Panc1 (cell line): ENCODE measurements around the gene PITX1. TPM values are rescaled to one million over a fixed set of nuclear protein-coding genes. Genes with fewer than 3 reads are reported as not detected.

Experiments used
- ATAC-seq: fragments of 200-7000 bp; cut with Tn5 transposase; 2 replicates; pipeline ENCODE4 v1.9.1; 2020; ENCODE audit warnings: mild to moderate bottlenecking, moderate library complexity
- BruUV-seq: library from RNA; stranded (reverse); fragments of 400-500 nt; replicated peaks from 2 replicates; lab custom pipeline; 2021; lab: Mats Ljungman, UMichigan
- CTCF ChIA-PET: fragments of 300-600 bp; sonication (Branson Sonifier 250); formaldehyde crosslinking; loops from one replicate; lab custom pipeline; 2022; ENCODE audit warnings: antibody characterized with exemption; lab: Charles Lee
- POLR2A ChIA-PET: fragments of 300-600 bp; sonication (Branson Sonifier 250); formaldehyde crosslinking; loops from one replicate; lab custom pipeline; 2022; ENCODE audit warnings: antibody characterized with exemption; lab: Charles Lee
- DNase-seq: peaks from one replicate; pipeline ENCODE4 v3.0.0-alpha.2; 2010; ENCODE audit warnings: low read depth, low spot score
- H3K27ac ChIP-seq: 2 replicates; pipeline ENCODE4 v1.5.1; 2011; ENCODE audit warnings: mild to moderate bottlenecking, low read length, inconsistent platforms
- H3K27me3 ChIP-seq: fragments of 200-500 bp; sonication (Bioruptor generic); 2 replicates; pipeline ENCODE4 v1.6.0; 2014; ENCODE audit warnings: low read length, inconsistent platforms; ENCODE audit not compliant: control insufficient read depth, insufficient read depth
- H3K36me3 ChIP-seq: fragments of 200-500 bp; sonication (Bioruptor generic); 2 replicates; pipeline ENCODE4 v1.5.1; 2014; ENCODE audit warnings: inconsistent platforms, mild to moderate bottlenecking, low read length, moderate library complexity; ENCODE audit not compliant: control insufficient read depth, insufficient read depth
- H3K4me1 ChIP-seq: 2 replicates; pipeline ENCODE4 v1.5.1; 2011; ENCODE audit warnings: inconsistent platforms, mild to moderate bottlenecking, low read length, moderate library complexity; ENCODE audit not compliant: control insufficient read depth, insufficient read depth
- H3K4me3 ChIP-seq, 2 experiments: 2 replicates each; pipeline ENCODE4 v1.5.1; 2011 to 2012; ENCODE audit warnings: low read depth in 2 of 2, low read length in 2 of 2, mild to moderate bottlenecking in 2 of 2, inconsistent platforms in 1 of 2, moderate library complexity in 1 of 2
- H3K9me3 ChIP-seq: fragments of 200-500 bp; sonication (Bioruptor generic); 2 replicates; pipeline ENCODE4 v1.5.1; 2014; ENCODE audit warnings: low read depth, mild to moderate bottlenecking, inconsistent platforms, low read length, moderate library complexity; ENCODE audit not compliant: control insufficient read depth, insufficient read depth
- CTCF ChIP-seq: fragments of 450-650 bp; IDR thresholded peaks from 2 replicates; pipeline ENCODE4 v1.5.1; 2017; ENCODE audit warnings: mild to moderate bottlenecking
- POLR2AphosphoS5 ChIP-seq: IDR thresholded peaks from 2 replicates; pipeline ENCODE4 v1.6.1; 2012; ENCODE audit warnings: mild to moderate bottlenecking, low read depth, low read length, moderate library complexity
- REST ChIP-seq, 2 experiments: IDR thresholded peaks; 2 replicates each; pipeline ENCODE4 v1.6.1; 2011 to 2012; ENCODE audit warnings: low read depth in 2 of 2, control low read depth in 1 of 2, low read length in 1 of 2, mild to moderate bottlenecking in 1 of 2, moderate library complexity in 1 of 2; ENCODE audit not compliant: insufficient read depth in 1 of 2
- SIN3A ChIP-seq: IDR thresholded peaks from 2 replicates; pipeline ENCODE4 v1.6.1; 2012; ENCODE audit warnings: low read depth, mild to moderate bottlenecking, low read length, moderate library complexity, borderline replicate concordance; ENCODE audit not compliant: insufficient read depth
- TCF7L2 ChIP-seq: IDR thresholded peaks from 2 replicates; pipeline ENCODE4 v1.6.1; 2011; ENCODE audit warnings: mild to moderate bottlenecking, low read depth, low read length, inconsistent platforms
- in situ Hi-C: cut with HindIII; loops from 2 replicates; pipeline ENCODE4 v1.10.0; 2016; ENCODE audit warnings: low sequenced_read_pairs, low pct_unique_long_range_greater_than_20kb
- intact Hi-C: fragments of 100-400 bp; cut with micrococcal nuclease; formaldehyde crosslinking; loops from one replicate; pipeline ENCODE4 v1.10.0; 2022; ENCODE audit not compliant: unreplicated experiment
- total RNA-seq: library from RNA; stranded (reverse); gene quantifications from one replicate; pipeline ENCODE4 v1.2.1, GENCODE V29; 2021; ENCODE audit not compliant: unreplicated experiment

PITX1 gene
- total RNA-seq, 1 experiment from 2014 or later: 41.5 TPM

GRCh38 chr5:135008556-135008955 is 25.5 kb downstream of the PITX1 start:
- Histone ChIP-seq H3K9me3 (no peaks in the 10 kb centered on the region), H3K4me3 (no peak overlapping the region), H3K4me1 (no peaks in the 10 kb centered on the region), H3K27me3 (no peaks in the 10 kb centered on the region), H3K27ac (no peak overlapping the region), H3K36me3 (no peaks in the 10 kb centered on the region)
- intact Hi-C loops (no loop called here), in situ Hi-C loops (no loop called here)
- CTCF ChIA-PET: no interaction called here
- no peak for DNase-seq
- no peak for ATAC-seq
- no peak for TF ChIP-seq POLR2AphosphoS5
- no peak for TF ChIP-seq REST (IDR thresholded peaks at IDR 0.05; ENCODE audit: insufficient read depth in 1 of 2, low read depth in 2 of 2, low read length in 1 of 2)
- TF ChIP-seq TCF7L2: no peak
- no peak for TF ChIP-seq SIN3A
- no peak for TF ChIP-seq CTCF
- POLR2A ChIA-PET: no interaction called here
- no TSS peak for BruUV-seq

DNA sequence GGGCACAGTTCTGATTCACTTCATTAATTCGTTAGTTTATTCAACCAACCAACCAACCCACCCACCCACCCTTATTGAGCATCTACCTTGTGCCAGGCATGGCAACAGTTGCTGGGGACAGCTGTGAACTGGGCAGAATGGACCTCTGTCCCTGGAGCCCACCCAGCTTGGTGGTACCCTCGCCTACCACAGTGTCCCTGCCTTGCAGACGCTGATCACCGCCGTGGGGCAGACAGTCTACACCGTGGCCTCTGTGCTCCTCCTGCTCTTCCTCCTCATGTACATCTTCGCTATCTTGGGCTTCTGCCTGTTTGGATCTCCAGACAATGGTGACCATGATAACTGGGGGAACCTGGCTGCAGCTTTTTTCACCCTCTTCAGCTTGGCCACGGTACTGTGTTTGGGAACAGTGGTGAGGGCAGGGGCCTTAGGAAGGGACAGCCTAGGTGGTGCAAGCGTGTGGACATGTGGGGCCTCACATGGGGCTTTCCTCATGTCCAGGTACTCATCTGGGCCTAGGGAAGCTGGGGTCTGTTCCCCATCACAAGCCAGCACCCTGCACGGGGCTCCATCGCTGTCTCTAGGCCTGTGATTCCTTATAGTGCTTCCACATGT is 26.2 kb downstream of the PITX1 start:
- H3K4me1 ChIP-seq: no peaks in the 10 kb centered on the region
- TF ChIP-seq TCF7L2: no peak
- no peak for TF ChIP-seq REST (IDR thresholded peaks at IDR 0.05; ENCODE audit: insufficient read depth in 1 of 2, low read depth in 2 of 2, low read length in 1 of 2)
- no peak for TF ChIP-seq CTCF
- no peak for TF ChIP-seq POLR2AphosphoS5
- no peak for TF ChIP-seq SIN3A
- BruUV-seq: no TSS peak
- DNase-seq (no peak), ATAC-seq (no peak)
- H3K36me3 ChIP-seq: no peaks in the 10 kb centered on the region
- H3K4me3 ChIP-seq: no peak overlapping the region
- intact Hi-C loops: no loop called here
- in situ Hi-C loops: no loop called here
- no peaks in the 10 kb centered on the region for H3K27me3 ChIP-seq
- no peaks in the 10 kb centered on the region for H3K9me3 ChIP-seq
- ChIA-PET POLR2A (no interaction called here), CTCF (no interaction called here)
- H3K27ac ChIP-seq: no peak overlapping the region
